ENCODE results near the gene RBM6. TPM values are rescaled to one million over a fixed set of nuclear protein-coding genes. Genes with fewer than 3 reads are reported as not detected.
"Not testable (repeated sequence)": the region's sequence is repeated elsewhere in the genome, so short reads cannot be mapped to it uniquely, and the experiment has no call there.

The RBM6 gene
- total and polyA plus RNA-seq, 3 experiments from 2014 or later, result 53.2 to 75.8 (median 71.6) TPM

- Mint-ChIP-seq H3K4me1 (peaks cover 13 to 31% (median 17%) of the 10 kb centered on the region in 3 donors), H3K9me3 (no peaks in the 10 kb centered on the region), H3K27ac (no peak overlapping the region), H3K27me3 (no peaks in the 10 kb centered on the region), H3K36me3 (no peaks in the 10 kb centered on the region), H3K4me3 (peak overlapping the region in 1 of 7 donors; percentile 51)
- Histone ChIP-seq H3K9me3 (ENCODE audit: low read length) (no peaks in the 10 kb centered on the region), H3K4me1 (ENCODE audit: insufficient read depth, low read length) (peaks cover 25% of the 10 kb centered on the region), H3K27me3 (ENCODE audit: insufficient read depth, low read length, poor library complexity, severe bottlenecking) (no peaks in the 10 kb centered on the region), H3K36me3 (ENCODE audit: insufficient read depth, low read length) (no peaks in the 10 kb centered on the region), H3K4me3 (ENCODE audit: low read length) (no peak overlapping the region), H3K27ac (ENCODE audit: low read depth, low read length) (no peak overlapping the region)
- DNase-seq, result no peak
- CTCF ChIA-PET, result interaction anchor here (0.6 to 1.3 kb wide), 2 partner anchors 37 to 1648 kb away, joined by 3 read pairs; partner anchors contain the start of gene RBM6
- POLR2A ChIA-PET, result interaction anchor here (0.5 kb wide), 1 partner anchor 507 kb away, joined by 3 read pairs; no protein-coding TSS in a partner anchor
Measured at GRCh38 chr3:49902511-49903345, 37.2 kb upstream of the RBM6 start.

- Mint-ChIP-seq H3K9me3 (no peaks in the 10 kb centered on the region), H3K27ac (peak within 1 kb of the TSS in 7 of 8 donors; percentile 5 to 94 (median 88)), H3K4me1 (peaks cover 13 to 31% (median 17%) of the 10 kb centered on the region in 3 donors), H3K4me3 (peak within 1 kb of the TSS; percentile 41 to 89 (median 84)), H3K27me3 (no peaks in the 10 kb centered on the region), H3K36me3 (peaks cover 0 to 3% (median 0%) of the 10 kb centered on the region in 3 donors)
- peak within 1 kb of the TSS; percentile 53 for H3K4me3 ChIP-seq (ENCODE audit: low read length)
- no peaks in the 10 kb centered on the region for H3K36me3 ChIP-seq (ENCODE audit: insufficient read depth, low read length)
- POLR2A ChIA-PET, result no interaction called here
- DNase-seq, result peak; percentile 74 to 86 (median 79)
- peaks cover 25% of the 10 kb centered on the region for H3K4me1 ChIP-seq (ENCODE audit: insufficient read depth, low read length)
- CTCF ChIA-PET, result interaction anchor here (1.0 to 1.3 kb wide), 2 partner anchors 24 to 64 kb away, joined by 3 to 4 read pairs; no protein-coding TSS in a partner anchor
- H3K9me3 ChIP-seq (ENCODE audit: low read length), result no peaks in the 10 kb centered on the region
- peak within 1 kb of the TSS; percentile 53 for H3K27ac ChIP-seq (ENCODE audit: low read depth, low read length)
- no peaks in the 10 kb centered on the region for H3K27me3 ChIP-seq (ENCODE audit: insufficient read depth, low read length, poor library complexity, severe bottlenecking)
Measured at GRCh38 chr3:49903451-49904424, 36.2 kb upstream of the RBM6 start, which contains the start of gene MST1R. TSS of gene MST1R (minus strand) at chr3:49903873. CDS start at chr3:49903609, 264 bp downstream.

- H3K36me3 ChIP-seq (ENCODE audit: insufficient read depth, low read length); H3K36me3 Mint-ChIP-seq; DNase-seq; POLR2A ChIA-PET; H3K9me3 Mint-ChIP-seq; H3K27ac ChIP-seq (ENCODE audit: low read depth, low read length); H3K27me3 Mint-ChIP-seq; H3K27me3 ChIP-seq (ENCODE audit: insufficient read depth, low read length, poor library complexity, severe bottlenecking); H3K9me3 ChIP-seq (ENCODE audit: low read length): not testable (repeated sequence)
- Histone ChIP-seq H3K4me3 (ENCODE audit: low read length) (peak overlapping the region; percentile 53), H3K4me1 (ENCODE audit: insufficient read depth, low read length) (peaks cover 25% of the 10 kb centered on the region)
- Mint-ChIP-seq H3K27ac (peak overlapping the region in 4 of 8 donors; percentile 29 to 94 (median 87)), H3K4me3 (peak overlapping the region in 4 of 7 donors; percentile 27 to 85 (median 62)), H3K4me1 (peaks cover 13 to 31% (median 17%) of the 10 kb centered on the region in 3 donors)
- CTCF ChIA-PET, result interaction anchor here (1.0 to 1.3 kb wide), 2 partner anchors 23 to 65 kb away, joined by 3 to 4 read pairs; no protein-coding TSS in a partner anchor
Measured at GRCh38 chr3:49904448-49904847, 35.5 kb upstream of the RBM6 start.

- Histone ChIP-seq H3K4me3 (ENCODE audit: low read length) (peak overlapping the region; percentile 39), H3K36me3 (ENCODE audit: insufficient read depth, low read length) (peaks cover 8% of the 10 kb centered on the region), H3K27me3 (ENCODE audit: insufficient read depth, low read length, poor library complexity, severe bottlenecking) (no peaks in the 10 kb centered on the region), H3K27ac (ENCODE audit: low read depth, low read length) (peak overlapping the region; percentile 24), H3K9me3 (ENCODE audit: low read length) (no peaks in the 10 kb centered on the region), H3K4me1 (ENCODE audit: insufficient read depth, low read length) (peaks cover 25% of the 10 kb centered on the region)
- peaks cover 13 to 30% (median 17%) of the 10 kb centered on the region in 3 donors for H3K4me1 Mint-ChIP-seq
- peak overlapping the region in 6 of 8 donors; percentile 54 to 98 (median 74) for H3K27ac Mint-ChIP-seq
- CTCF ChIA-PET, result interaction anchor here (1.1 to 2.1 kb wide), 3 partner anchors 19 to 103 kb away, joined by 3 to 8 read pairs (median 3); partner anchors contain the start of gene INKA1
- DNase-seq, result peak in 4 of 5 donors; percentile 16 to 63 (median 30)
- H3K9me3 Mint-ChIP-seq, result no peaks in the 10 kb centered on the region
- peaks cover 0 to 27% (median 6%) of the 10 kb centered on the region in 3 donors for H3K36me3 Mint-ChIP-seq
- H3K27me3 Mint-ChIP-seq, result no peaks in the 10 kb centered on the region
- POLR2A ChIA-PET, result no interaction called here
- H3K4me3 Mint-ChIP-seq, result peak overlapping the region; percentile 33 to 74 (median 50)
Measured at GRCh38 chr3:49906073-49906743, 33.7 kb upstream of the RBM6 start.

GRCh38 chr3:49908373-49909199 lies 31.4 kb upstream of the RBM6 start:
- H3K9me3 Mint-ChIP-seq, result no peaks in the 10 kb centered on the region
- H3K36me3 Mint-ChIP-seq, result peaks cover 0 to 46% (median 13%) of the 10 kb centered on the region in 3 donors
- no peak overlapping the region for H3K4me3 ChIP-seq (ENCODE audit: low read length)
- no peak overlapping the region for H3K27ac Mint-ChIP-seq
- H3K27ac ChIP-seq (ENCODE audit: low read depth, low read length), result no peak overlapping the region
- ChIA-PET CTCF (no interaction called here), POLR2A (no interaction called here)
- peaks cover 25% of the 10 kb centered on the region for H3K4me1 ChIP-seq (ENCODE audit: insufficient read depth, low read length)
- peaks cover 13 to 26% (median 17%) of the 10 kb centered on the region in 3 donors for H3K4me1 Mint-ChIP-seq
- H3K27me3 Mint-ChIP-seq, result no peaks in the 10 kb centered on the region
- no peaks in the 10 kb centered on the region for H3K27me3 ChIP-seq (ENCODE audit: insufficient read depth, low read length, poor library complexity, severe bottlenecking)
- peaks cover 8% of the 10 kb centered on the region for H3K36me3 ChIP-seq (ENCODE audit: insufficient read depth, low read length)
- H3K4me3 Mint-ChIP-seq, result no peak overlapping the region
- no peaks in the 10 kb centered on the region for H3K9me3 ChIP-seq (ENCODE audit: low read length)
- no peak for DNase-seq

GRCh38 chr3:49910409-49911123 lies 29.4 kb upstream of the RBM6 start:
- peaks cover 8% of the 10 kb centered on the region for H3K36me3 ChIP-seq (ENCODE audit: insufficient read depth, low read length)
- H3K4me3 ChIP-seq (ENCODE audit: low read length), result no peak overlapping the region
- peaks cover 12% of the 10 kb centered on the region for H3K4me1 ChIP-seq (ENCODE audit: insufficient read depth, low read length)
- H3K9me3 ChIP-seq (ENCODE audit: low read length), result no peaks in the 10 kb centered on the region
- DNase-seq, result no peak
- ChIA-PET POLR2A (no interaction called here), CTCF (no interaction called here)
- Mint-ChIP-seq H3K9me3 (no peaks in the 10 kb centered on the region), H3K36me3 (peaks cover 0 to 46% (median 13%) of the 10 kb centered on the region in 3 donors), H3K4me1 (peaks cover 10 to 16% (median 11%) of the 10 kb centered on the region in 3 donors), H3K27ac (peak overlapping the region in 1 of 8 donors; percentile 43), H3K4me3 (no peak overlapping the region), H3K27me3 (no peaks in the 10 kb centered on the region)
- no peaks in the 10 kb centered on the region for H3K27me3 ChIP-seq (ENCODE audit: insufficient read depth, low read length, poor library complexity, severe bottlenecking)
- no peak overlapping the region for H3K27ac ChIP-seq (ENCODE audit: low read depth, low read length)
